ENCODE measurements around the gene KLK3.
"Not testable (repeated sequence)": the region's sequence is repeated elsewhere in the genome, so short reads cannot be mapped to it uniquely, and the experiment has no call there.

KLK3 gene

GRCh38 chr19:50854636-50855410 is at the start of gene KLK3:
Gene KLK3 (plus strand): TSS chr19:50854915. CDS start chr19:50854956, 41 bp downstream.
- no peak for DNase-seq

DNA sequence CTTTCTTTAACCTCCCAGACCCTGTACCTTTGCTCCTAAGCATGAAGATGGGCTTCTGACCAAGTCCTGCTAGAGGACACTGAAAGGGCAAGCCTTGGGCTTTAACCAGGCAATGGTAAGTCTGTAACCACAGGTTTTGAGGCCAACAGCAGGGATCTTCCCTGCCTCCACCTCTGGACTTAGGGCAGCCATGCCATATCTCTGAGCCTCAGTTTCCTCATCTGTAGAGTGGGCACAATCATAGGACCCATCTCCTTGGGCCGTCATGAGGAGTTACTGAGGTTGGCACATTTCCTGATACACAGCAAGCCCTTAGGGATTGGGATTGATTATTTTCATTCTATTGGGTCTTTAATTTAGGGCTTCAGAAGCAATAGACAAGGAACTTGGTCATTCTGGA is 45.9 kb upstream of the KLK3 start:
- DNase-seq, result no peak

GRCh38 chr19:50811622-50812238 is 43.0 kb upstream of the KLK3 start:
- DNase-seq, result not testable (repeated sequence)

GRCh38 chr19:50812474-50812873 is 42.2 kb upstream of the KLK3 start:
- DNase-seq, result no peak

- no peak for DNase-seq
Observed at GRCh38 chr19:50814883-50815282, 39.8 kb upstream of the KLK3 start.

DNA sequence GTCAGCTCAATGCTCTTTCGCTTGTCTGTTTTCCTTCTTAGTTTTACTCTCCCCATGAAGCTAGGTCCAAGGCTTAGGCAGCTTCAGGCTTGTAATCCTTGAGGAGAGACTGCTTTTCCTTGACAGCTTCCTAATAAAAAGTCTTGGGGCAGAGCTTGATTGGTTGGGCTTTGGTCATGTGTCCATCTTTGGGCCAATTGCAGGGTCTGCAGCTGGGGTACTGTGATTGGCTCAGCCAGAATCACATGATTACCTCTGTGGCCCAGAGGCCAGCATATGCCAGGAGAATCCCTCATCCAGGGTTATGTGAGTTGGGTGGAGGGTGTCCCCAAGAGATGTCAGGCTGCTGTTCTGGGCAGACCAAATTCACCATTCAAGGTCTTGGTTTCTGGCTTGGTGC is 39.3 kb upstream of the KLK3 start:
- DNase-seq, result no peak

DNA sequence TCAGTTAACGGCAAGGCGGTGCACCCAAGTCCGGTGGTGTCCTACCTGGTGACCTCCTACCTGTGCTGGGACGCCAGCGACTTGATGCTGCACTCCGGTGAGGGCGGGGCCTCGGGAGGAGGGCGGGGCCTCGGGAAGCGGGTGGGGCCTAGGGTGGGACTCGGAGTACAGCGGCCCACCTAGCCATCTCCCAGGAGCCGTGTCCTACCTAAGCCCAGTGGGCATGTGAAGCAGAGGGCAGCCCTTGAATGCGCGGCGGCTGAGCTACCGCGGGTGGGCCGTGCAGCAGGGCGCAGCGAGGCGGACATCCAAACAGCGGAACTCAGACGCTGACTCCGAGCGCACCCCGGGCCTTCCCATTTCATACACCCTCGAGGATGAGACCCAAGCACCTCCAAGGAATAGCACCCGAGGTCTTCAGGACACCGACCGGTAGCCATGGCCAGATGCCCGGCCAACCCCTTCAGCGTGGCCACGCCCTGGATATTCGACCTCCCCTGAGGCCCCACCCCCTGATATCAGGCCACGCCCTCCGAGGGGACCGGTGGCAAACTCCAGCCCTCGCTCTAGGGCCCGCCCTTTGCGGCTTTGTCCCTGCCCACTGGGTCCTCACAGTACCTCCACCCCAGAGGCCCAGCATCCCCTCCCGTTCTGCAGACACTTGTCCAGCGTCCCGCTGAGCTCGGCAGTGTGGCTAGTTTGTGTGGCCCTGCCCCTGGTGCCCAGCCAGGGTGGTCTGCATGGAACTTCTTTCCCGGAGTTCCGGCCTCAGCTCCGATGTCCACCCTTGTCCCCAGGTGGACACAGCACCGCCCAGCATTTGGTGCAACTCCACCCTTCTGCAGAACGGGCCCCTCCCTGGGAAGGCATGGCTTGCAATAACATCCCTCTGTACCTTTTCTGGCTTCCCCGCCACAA is 36.5 kb upstream of the KLK3 start:
- DNase-seq, result peak; percentile 8

DNA sequence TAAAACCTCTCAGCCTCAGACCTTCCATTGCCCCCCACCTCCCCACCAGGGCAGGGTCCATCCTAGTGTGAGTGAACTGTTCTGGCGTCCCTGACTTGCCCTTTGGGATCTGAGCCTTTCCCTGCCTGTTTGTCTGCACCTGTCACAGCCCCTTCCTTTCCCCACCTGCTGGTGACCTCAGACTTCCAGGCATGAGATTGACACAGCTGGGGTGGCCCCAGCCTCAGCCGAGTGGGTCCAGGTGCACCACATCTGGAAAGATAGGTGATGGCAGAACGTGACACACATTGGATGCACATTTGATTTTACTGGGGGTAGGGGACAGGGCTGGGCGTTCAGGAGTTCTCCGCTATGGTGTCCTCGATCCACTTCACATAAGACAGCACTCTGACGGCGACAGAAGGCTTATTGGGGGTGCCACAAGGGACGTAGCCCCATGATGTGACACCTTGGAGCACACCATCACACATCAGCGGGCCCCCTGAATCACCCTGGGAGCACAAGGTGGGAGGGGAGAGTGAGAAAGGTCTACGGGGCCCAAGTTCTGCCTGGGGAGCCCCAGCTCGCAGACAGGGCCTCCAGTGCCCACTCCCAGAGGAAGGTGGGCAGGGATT is 35.7 kb upstream of the KLK3 start:
- no peak for DNase-seq

- DNase-seq, result no peak
Observed at GRCh38 chr19:50819636-50820035, 35.1 kb upstream of the KLK3 start.

DNA sequence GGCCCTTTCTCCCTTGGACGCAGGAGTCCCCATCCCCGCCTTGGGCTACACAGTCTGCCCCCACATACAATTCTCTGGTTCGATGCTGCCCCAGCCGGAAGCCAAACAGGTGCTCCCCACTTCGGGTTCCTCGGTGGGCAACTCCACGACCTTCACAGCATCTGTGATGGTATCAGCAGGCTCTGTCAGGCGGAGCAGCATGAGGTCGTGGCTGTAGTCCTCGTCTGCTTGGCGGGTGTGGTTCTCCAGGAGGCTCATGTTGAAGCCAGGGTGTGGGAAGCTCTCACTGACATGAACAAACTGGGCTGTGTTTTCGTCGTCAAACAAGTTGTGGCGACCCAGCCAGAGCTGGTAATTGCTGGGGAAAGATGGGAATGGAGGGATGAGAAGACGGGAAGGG is 34.6 kb upstream of the KLK3 start:
- no peak for DNase-seq

GRCh38 chr19:50820549-50821247 is 34.0 kb upstream of the KLK3 start:
- DNase-seq, result no peak

DNA sequence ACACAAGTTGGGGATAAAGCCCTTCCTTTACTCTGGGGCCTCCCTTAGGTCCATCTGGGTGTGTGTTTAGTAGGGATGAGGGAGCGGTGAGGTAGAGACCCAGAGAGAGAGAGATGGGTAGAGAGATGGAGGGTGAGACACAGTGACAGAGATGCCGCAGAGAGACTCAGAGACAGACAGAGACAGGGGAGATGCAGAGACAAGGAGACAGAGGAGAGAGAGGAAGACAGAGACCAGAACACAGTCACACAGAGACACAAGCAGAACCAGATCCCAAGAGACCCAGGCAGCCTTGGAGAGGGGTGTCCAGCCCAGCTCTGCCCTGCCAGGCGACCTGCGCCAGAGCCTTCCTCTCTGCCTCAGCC is 33.5 kb upstream of the KLK3 start:
- no peak for DNase-seq

DNA sequence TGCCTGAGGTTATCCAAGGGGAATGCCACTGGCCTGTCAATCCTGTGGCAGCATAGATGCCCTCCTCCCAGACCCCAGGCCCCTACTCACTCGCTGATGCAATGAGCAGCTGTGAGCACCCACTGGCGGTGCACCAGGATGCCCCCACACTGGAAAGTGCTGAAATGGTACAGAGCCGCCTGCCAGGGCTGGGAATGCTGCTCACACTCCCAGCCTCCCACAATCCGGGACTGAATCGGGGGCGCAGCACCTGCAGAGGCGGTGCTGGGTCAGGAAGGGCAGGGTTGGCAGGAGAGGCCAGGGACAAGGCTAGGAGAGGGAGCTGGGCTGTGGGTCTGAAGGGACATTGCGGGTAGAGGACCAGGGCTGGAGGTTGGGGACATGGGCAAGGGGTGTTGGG is 33.1 kb upstream of the KLK3 start:
- no peak for DNase-seq

DNA sequence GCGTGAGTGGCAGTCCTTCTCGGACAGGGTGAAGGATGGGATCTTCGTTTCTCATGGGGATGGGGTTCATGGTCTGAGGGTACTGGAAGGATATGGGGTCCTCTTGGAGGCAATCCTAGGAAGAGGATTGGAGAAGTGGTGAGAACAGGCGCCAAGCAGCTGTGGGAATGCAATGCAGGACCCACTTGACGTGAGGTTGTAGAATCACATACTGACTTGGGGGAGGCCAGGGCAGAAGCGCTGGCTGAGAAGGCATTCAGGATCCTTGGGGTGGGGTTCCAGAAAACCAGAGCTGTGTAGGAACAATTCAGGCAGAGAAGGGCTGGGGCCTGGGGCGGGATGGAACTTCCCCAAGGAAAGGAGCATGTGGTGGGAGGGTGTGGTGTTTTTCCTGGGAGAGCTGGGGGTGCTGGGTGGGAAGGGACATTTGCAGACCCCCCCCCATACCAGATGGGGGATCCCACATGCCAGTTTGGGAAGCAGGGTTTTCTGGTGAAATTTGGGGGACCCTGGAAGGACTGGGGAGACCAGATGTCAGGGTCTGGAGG is 32.0 kb upstream of the KLK3 start:
- DNase-seq, result no peak

DNA sequence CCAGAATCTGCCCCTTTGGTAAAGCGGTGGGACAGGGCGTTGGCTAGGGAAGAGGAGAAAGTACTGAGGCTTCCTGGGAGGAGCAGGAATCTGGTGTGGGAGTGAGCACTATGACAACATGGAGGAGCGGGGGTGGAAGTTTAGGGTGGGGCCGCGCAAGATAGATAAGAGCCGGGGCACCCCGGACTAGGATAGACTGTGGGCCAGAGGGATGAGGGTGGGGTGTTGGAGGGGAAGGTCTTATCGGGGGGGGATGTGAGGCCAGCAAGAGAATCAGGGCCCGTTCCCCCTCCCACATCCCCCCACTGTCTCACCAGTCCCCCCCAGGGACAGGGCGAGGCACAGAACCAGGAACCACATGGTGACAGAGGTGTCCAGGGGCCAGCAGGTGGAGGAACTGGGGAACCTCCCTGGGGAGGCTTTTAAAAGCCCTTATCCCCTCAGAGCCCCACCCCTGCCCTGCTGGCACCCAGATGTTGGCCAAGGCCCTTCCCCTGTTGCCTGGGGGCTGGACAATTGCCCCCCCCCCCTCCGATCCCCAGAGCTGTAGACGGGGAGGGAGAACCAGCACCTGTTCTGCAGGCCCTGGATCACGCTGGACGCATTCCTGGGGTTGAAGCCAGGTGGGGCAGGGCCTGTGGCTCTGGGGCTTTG is 31.2 kb upstream of the KLK3 start, which contains the start of gene KLK1:
Gene KLK1 (minus strand): TSS at position 399 of the 654 bp plus-strand sequence. CDS start 39 bp downstream, at position 360.
- DNase-seq, result no peak

DNA sequence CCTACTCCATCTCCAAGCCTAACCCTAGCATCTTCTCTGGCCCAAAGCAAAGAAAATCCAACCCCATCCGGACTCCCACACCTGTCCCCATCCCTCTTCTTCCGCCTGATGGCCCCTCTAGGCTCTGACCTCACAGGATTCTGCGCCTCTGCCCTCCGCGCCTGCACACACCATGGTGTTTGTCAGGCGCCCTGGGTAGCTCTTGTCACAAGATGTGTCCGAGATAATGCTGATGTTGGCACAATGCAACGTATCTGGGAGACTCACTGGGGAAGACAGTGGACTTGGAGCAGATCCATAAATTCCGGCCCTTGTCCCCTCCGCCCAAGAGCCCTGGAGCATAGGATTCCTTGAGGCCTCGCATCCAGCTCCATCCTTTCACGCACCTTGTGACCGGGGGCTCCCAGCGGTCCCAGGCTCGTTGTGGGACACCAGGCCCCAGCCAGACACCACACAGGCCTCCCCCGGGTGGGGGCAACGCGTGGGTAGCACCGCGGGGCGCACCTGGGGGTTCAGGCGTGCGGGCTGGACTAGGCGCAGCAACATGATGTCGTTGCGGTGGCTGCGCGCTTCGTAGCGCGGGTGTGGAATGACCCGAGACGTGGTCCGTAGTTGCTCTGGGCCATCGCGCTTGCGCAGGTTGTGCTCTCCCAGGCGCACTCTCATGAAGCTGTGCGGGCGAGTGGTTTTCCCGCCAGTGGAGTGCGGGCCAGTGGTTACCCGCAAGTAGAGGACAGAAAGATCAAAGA is 28.0 kb upstream of the KLK3 start:
- no peak for DNase-seq

DNA sequence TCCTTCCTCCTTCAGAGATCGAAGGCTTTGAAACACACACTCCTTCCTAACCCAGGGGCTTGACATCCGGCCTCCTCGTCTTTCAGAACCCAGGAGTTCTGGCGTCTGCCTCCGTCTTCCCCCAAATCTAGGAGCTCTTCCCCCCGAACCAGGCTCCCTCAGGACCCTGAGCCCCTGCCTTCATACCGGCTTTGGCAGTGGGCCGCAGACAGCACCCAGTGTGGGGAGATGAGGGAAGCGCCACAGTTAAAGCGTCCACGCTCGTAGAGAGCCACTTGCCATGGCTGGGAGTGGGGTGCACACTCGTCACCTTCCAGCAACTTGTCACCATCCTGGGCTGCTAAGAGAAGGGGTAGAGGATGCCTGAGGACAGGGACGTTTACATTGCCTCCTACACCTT is 27.2 kb upstream of the KLK3 start:
- DNase-seq, result no peak

- DNase-seq, result no peak
Observed at GRCh38 chr19:50829801-50830200, 24.9 kb upstream of the KLK3 start.

GRCh38 chr19:50830266-50831025 is 24.3 kb upstream of the KLK3 start:
- DNase-seq, result no peak

DNA sequence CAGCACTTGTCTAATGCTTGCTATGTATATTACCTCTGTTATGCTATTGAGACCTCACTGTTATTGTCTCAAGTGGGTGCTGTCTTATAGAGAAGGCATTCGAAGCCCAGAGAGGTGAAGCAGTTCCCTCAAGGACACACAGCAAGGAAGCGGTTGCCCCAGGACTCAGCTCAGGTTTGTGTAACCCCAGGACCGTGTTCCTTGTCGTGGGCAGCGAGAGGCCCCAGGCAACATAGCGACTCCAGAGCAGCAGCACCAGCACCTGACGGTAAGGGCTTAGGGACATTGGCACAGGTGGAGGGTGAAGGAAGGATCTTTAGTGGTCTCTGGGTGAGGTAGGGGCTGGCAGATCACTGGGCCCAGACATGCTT is 23.7 kb upstream of the KLK3 start:
- DNase-seq, result no peak
